SJSA1 (cell line): Measurements from ENCODE around the gene LIPF. TPM values are rescaled to one million over a fixed set of nuclear protein-coding genes. Genes with fewer than 3 reads are reported as not detected.

ENCODE experiments used
- DNase-seq, 2 experiments: peaks; one replicate each; pipeline ENCODE4 v3.0.0-alpha.2; 2015 to 2020; ENCODE audit warnings: low spot score in 2 of 2, low read depth in 1 of 2
- H3K27ac ChIP-seq: fragments of 250-450 bp; sonication (Bioruptor Pico); 2 replicates; pipeline ENCODE4 v1.5.1; 2020; ENCODE audit warnings: mild to moderate bottlenecking, moderate library complexity
- H3K27me3 ChIP-seq: fragments of 250-450 bp; sonication (Bioruptor Pico); replicated peaks from 2 replicates; pipeline ENCODE4 v1.5.1; 2020; ENCODE audit warnings: mild to moderate bottlenecking, moderate library complexity
- H3K36me3 ChIP-seq: fragments of 250-450 bp; sonication (Bioruptor Pico); 2 replicates; pipeline ENCODE4 v1.5.1; 2020; ENCODE audit warnings: mild to moderate bottlenecking
- H3K4me1 ChIP-seq: fragments of 250-450 bp; sonication (Bioruptor Pico); replicated peaks from 2 replicates; pipeline ENCODE4 v1.6.1; 2021; ENCODE audit warnings: mild to moderate bottlenecking
- H3K4me3 ChIP-seq: fragments of 250-450 bp; sonication (Bioruptor Pico); 2 replicates; pipeline ENCODE4 v1.5.1; 2020; ENCODE audit warnings: mild to moderate bottlenecking
- H3K9me3 ChIP-seq: fragments of 250-450 bp; sonication (Bioruptor Pico); replicated peaks from 2 replicates; pipeline ENCODE4 v1.5.1; 2020; ENCODE audit warnings: mild to moderate bottlenecking
- total RNA-seq: library from RNA; depleted of rRNA; stranded (reverse); fragments of >200 nt; shearing (Covaris generic); gene quantifications from 2 replicates; pipeline ENCODE4 v1.2.3, GENCODE V29; 2014; rRNA removed

Gene LIPF, protein sequence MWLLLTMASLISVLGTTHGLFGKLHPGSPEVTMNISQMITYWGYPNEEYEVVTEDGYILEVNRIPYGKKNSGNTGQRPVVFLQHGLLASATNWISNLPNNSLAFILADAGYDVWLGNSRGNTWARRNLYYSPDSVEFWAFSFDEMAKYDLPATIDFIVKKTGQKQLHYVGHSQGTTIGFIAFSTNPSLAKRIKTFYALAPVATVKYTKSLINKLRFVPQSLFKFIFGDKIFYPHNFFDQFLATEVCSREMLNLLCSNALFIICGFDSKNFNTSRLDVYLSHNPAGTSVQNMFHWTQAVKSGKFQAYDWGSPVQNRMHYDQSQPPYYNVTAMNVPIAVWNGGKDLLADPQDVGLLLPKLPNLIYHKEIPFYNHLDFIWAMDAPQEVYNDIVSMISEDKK
- not detected in 2 replicates for total RNA-seq

DNA sequence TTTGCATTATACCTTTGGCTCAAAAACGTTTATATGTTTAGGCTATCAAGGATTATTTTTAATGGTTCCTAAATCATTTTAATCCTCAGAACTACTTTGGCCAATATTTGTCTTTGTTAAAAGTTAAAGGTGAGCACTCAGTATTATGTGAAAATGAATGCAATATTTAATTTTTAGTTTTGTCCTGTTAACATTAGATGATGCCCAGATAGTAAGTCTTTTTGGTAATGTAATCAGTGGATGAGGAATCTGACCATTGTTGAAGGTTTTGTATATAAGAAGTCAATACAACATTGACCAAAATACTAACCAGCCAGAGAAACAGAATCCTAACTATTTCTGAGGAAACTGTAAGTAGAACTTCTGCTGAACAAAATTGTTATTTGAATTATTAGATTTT lies at the start of gene LIPF:
Gene LIPF, plus strand, starts transcription at position 301 of the 400 bp plus-strand sequence. CDS start 2,856 bp downstream, outside the sequence.
- Histone ChIP-seq H3K36me3 (no peaks in the 10 kb centered on the region), H3K9me3 (no peaks in the 10 kb centered on the region), H3K27me3 (no peaks in the 10 kb centered on the region), H3K27ac (no peak within 1 kb of the TSS), H3K4me3 (no peak within 1 kb of the TSS), H3K4me1 (peaks cover 4% of the 10 kb centered on the region; the same call in 1 of the 2 replicates)
- DNase-seq, result no peak

DNA sequence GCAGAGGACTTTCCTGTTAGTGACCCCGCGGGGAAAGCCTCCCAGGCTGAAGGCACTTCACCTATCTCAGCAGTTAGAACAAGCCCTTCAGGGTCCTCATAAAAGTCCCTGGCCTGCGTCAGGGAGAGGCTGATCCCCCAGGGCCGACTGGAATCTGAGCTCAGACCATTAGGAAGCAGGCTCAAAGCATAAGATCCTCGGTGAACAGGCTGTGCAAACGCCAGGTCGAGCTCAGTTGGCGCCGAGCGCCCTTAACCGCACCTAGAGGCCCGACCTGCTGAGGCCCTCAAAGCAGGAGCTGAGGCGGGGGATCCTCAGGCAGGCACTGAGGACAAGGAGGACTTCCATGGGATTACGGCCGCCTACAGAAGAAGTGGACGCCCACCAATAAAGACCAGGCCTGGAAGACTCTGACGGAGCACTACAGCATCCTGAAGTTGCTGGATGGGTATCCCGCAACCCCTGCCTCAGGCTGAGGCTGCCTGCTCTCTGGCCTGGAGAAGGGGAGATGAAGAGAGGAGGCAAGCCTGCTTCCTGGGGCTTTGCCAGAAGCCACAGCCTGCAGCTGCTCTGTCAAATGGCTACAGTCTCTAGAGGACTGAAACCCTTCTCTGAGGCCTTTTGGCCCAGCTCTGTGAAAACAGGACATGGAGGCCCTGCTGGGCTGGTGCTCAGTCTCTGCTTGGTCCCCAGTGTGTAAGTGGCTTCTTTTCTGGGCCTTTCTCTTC lies 47.8 kb upstream of the LIPF start:
- no peaks in the 10 kb centered on the region for H3K9me3 ChIP-seq
- no peaks in the 10 kb centered on the region for H3K36me3 ChIP-seq
- no peak overlapping the region for H3K4me3 ChIP-seq
- no peak for DNase-seq
- H3K4me1 ChIP-seq, result no peaks in the 10 kb centered on the region
- H3K27me3 ChIP-seq, result no peaks in the 10 kb centered on the region
- no peak overlapping the region for H3K27ac ChIP-seq

DNA sequence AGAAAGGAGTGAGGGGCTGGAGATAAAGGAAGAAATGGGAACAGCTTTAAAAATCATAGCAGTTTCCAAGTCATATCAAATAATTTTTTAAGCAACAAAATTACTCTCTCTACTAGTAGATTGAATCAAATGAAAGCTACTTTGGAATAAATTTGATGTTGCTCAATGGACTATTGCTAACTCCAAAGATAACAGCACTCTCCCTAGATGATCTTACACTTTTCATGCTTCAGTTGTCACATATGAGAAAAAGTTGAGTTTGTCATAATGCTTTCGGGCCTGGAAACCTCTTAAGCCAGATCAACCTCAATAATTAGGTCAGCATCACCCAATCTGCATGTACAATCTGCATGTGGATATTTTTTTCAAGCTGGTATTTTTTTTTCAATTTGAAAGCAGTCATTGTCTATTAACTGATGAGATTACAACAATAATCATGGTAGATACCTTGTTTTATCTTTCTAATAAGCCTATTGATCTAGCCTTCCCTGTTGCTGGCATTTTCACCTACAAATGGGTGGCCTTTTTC lies 46.4 kb upstream of the LIPF start:
- no peaks in the 10 kb centered on the region for H3K27me3 ChIP-seq
- no peak for DNase-seq
- no peaks in the 10 kb centered on the region for H3K9me3 ChIP-seq
- no peak overlapping the region for H3K4me3 ChIP-seq
- H3K4me1 ChIP-seq, result no peaks in the 10 kb centered on the region
- H3K27ac ChIP-seq, result no peak overlapping the region
- H3K36me3 ChIP-seq, result no peaks in the 10 kb centered on the region

DNA sequence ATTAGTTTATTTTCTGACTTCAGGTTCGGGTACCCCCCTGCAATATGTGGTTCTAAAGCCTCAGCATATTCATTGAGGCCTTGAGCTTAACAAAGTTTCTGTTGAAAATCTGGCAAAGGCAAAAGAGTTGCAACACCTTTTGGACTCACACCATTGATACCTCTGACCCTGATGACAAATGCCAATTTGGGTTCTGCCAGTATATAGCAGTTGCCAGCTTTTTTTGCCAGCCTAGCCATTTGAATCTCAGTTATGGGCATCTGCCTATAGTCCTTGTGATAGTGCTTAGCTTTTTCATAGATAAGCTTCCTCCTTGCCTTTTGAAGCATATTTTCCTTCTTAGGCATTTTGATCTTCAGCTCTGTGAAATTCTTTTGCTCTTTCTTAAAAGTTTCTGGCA lies 45.7 kb upstream of the LIPF start:
- Histone ChIP-seq H3K4me1 (no peaks in the 10 kb centered on the region), H3K4me3 (no peak overlapping the region)

DNA sequence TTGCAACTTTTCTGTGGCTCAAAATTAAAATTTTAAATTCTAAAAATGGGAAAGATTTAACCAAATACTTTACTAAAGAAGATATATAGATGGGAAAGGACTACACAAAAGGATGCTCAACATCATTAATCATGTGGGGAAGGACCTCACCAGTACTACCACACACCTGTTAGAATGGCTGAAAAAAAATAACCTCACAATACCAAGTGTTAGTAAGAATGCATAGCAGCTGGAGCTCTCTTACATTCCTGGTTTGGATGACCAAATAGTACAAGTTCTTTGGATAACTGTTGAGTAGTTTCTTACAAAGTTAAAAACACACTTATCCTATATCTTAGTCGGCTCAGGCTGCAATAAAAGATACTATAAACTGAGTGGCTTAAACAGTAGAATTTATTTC lies 43.8 kb upstream of the LIPF start:
- Histone ChIP-seq H3K36me3 (no peaks in the 10 kb centered on the region), H3K9me3 (no peaks in the 10 kb centered on the region), H3K27ac (no peak overlapping the region), H3K4me1 (no peaks in the 10 kb centered on the region), H3K27me3 (no peaks in the 10 kb centered on the region), H3K4me3 (no peak overlapping the region)
- DNase-seq, result no peak

More for the DNA sequence above, 45.7 kb upstream of the LIPF start:
- Histone ChIP-seq H3K27ac (no peak overlapping the region), H3K9me3 (no peaks in the 10 kb centered on the region), H3K36me3 (no peaks in the 10 kb centered on the region), H3K27me3 (no peaks in the 10 kb centered on the region)
- no peak for DNase-seq

DNA sequence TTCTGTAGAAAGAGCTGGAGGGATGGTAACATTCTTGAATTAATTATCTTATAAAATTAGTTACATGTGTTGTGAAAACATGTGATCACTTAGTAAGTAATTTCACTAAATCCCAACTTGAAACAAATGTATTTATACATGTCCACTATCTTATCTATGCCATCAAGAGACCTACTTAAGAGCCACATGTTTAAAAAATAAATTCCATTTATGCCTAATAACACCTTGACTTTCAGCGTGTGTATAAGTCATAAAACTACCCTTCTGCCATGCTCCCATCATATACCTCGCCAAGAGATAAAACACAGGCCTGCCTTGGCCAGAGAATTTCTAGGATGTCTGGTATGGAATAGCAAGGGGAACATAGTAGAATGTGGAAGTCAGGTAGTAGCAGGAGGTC lies 40.4 kb upstream of the LIPF start:
- no peak for DNase-seq
- H3K9me3 ChIP-seq, result no peaks in the 10 kb centered on the region
- H3K27me3 ChIP-seq, result no peaks in the 10 kb centered on the region
- no peak overlapping the region for H3K4me3 ChIP-seq
- H3K4me1 ChIP-seq, result no peaks in the 10 kb centered on the region
- H3K27ac ChIP-seq, result no peak overlapping the region
- no peaks in the 10 kb centered on the region for H3K36me3 ChIP-seq

DNA sequence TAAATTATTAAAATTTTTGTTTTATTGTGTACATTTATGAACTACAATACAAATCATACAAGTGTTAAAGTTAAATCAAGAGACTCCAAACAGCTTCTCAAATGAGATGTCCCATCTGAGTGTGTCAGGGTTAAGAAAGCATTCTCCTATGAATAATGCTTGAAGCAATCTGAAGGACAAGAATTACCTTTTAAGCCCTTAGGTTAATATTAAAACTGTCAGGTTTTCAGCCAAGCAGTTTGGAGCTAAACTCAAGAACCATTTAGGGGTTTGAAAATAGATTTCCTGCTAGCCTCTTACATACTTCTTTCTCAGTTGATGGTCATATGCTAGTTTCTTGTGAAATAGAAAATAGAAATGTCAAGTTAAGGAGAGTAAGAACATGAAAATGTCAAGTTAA lies 39.4 kb upstream of the LIPF start:
- no peak for DNase-seq
- Histone ChIP-seq H3K36me3 (no peaks in the 10 kb centered on the region), H3K27ac (no peak overlapping the region), H3K4me3 (no peak overlapping the region), H3K4me1 (no peaks in the 10 kb centered on the region), H3K27me3 (no peaks in the 10 kb centered on the region), H3K9me3 (no peaks in the 10 kb centered on the region)

DNA sequence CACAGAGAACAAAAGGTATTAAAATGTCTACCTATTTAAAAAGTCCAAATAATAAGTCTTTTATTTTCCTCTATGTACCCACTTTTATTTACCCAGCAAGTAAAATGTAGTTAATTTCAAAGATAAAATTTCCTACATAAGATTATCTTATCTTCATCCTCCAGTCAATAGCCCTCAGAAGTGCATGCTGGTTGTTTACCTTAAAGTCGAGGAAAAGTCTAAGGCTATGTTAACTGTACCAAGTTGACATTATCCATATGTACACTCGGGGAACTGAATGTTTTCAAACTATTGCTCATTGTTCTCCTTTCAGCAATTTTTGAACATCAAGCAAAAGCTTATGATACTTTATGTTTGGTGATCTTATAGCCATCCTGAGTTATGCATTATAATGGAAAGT lies 24.1 kb upstream of the LIPF start:
- DNase-seq, result no peak
- Histone ChIP-seq H3K9me3 (no peaks in the 10 kb centered on the region), H3K4me3 (no peak overlapping the region), H3K27ac (no peak overlapping the region), H3K36me3 (no peaks in the 10 kb centered on the region), H3K27me3 (no peaks in the 10 kb centered on the region), H3K4me1 (no peaks in the 10 kb centered on the region)

DNA sequence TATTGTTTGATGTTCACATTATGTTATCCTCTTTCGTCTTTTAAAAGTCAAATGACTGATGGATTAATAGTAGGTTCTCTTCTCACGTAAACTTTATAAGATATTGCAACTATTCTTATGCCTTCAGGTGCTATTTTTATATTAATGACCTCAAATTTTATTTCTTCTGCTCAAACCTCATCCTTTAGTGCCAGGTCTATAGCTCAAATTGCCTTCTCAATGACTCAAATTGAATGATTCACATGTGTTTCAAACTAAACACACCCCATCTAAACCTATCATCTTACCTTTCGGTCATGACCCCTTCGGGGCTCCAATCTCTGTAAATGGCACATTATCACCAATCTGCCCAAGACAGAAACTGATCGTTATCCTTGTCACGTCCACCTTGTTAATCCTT lies 22.0 kb upstream of the LIPF start:
- Histone ChIP-seq H3K4me1 (no peaks in the 10 kb centered on the region), H3K4me3 (no peak overlapping the region), H3K27me3 (no peaks in the 10 kb centered on the region), H3K36me3 (no peaks in the 10 kb centered on the region), H3K27ac (no peak overlapping the region), H3K9me3 (no peaks in the 10 kb centered on the region)
- DNase-seq, result no peak

DNA sequence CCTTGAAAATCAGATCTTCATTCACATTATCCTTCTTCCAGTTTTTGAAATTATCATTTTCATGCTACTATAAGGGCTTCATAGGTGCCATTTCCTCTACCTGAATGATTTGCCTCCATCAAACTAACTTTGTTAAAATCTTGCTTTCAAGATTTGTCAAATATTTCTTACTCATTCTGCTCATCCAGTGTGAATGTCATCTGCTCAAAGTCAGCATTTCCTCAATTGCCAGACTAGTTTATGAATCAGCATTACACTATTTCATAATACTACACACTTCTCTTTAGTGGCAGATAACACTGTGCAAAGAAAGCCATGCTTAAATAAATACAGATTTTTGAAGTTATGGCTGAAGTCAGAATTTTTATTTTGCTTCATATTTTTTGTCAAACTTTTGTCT lies 21.3 kb upstream of the LIPF start:
- no peaks in the 10 kb centered on the region for H3K27me3 ChIP-seq
- DNase-seq, result no peak

DNA sequence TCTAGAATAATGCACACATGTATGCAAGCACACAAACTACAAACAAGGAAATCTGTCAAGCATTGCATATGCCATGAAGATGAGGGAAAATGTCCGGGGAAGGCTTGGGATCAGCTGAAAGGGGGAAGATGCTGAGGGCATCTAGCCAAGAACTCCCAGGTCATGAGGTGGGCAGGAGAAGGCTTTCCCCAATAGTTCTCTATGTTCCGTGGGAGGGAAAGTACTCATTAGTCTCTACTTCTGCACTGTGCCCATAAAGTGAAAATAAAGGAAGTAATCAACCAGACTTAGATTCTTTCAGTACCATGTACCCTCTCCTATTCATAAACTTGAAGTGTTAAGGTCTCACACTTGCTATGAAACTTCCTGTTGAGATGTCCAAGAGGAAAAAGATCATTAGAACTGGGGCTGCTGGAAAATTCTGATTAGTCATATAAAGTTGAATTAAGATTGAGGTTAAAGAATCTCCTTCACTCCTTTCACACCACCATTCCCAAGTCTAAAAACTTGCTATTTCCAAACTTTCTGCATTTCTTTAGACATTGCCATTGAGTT lies 17.1 kb upstream of the LIPF start:
- no peak for DNase-seq
- Histone ChIP-seq H3K4me1 (peaks cover 14% of the 10 kb centered on the region), H3K27me3 (no peaks in the 10 kb centered on the region), H3K36me3 (no peaks in the 10 kb centered on the region), H3K9me3 (no peaks in the 10 kb centered on the region), H3K4me3 (no peak overlapping the region), H3K27ac (no peak overlapping the region)

More for the DNA sequence above, 21.3 kb upstream of the LIPF start:
- Histone ChIP-seq H3K36me3 (no peaks in the 10 kb centered on the region), H3K9me3 (no peaks in the 10 kb centered on the region), H3K27ac (no peak overlapping the region), H3K4me1 (no peaks in the 10 kb centered on the region), H3K4me3 (no peak overlapping the region)

DNA sequence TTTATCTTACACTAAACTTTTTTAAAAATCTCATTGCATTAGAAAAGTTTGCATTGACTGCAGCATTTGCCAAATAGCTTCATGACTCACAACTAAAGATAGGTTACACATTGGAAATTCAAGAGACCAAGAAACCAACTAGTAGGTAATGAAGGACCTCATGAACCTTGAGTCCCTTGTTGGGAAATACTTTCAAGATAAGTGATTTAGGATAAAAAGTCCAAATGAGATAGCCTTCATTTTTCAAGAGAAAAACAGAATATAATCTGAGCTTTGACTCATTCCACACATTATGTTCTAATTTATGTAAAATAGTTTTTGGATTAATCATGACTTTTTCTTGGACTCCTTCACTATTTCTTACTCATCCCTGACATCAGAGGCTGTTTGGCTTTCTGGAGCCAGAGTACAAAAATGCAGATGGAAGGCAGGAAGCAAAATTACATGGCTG lies 13.1 kb upstream of the LIPF start:
- DNase-seq, result peak; percentile 41 to 52
- no peaks in the 10 kb centered on the region for H3K36me3 ChIP-seq

DNA sequence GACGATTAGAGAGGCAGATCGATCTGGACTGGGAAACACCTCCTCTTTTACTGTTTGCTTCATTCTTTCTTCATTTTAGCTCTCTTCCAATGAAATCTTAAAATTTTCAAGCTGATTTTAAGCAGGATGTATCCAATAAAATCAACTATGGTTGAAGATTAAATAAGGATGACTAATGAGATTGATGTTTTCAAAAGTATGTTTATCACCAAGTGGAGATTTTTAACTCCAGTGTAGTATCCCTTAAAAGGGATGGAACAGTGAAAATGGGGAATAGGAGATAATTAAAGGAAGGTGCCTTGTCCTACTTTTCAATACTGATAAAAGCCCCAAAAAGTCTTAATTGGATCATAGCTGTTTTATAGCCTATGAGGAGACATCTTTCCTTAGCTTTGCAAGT lies 11.6 kb upstream of the LIPF start:
- Histone ChIP-seq H3K36me3 (no peaks in the 10 kb centered on the region), H3K4me3 (no peak overlapping the region), H3K27me3 (no peaks in the 10 kb centered on the region), H3K27ac (no peak overlapping the region), H3K4me1 (peaks cover 23% of the 10 kb centered on the region), H3K9me3 (no peaks in the 10 kb centered on the region)
- peak in 1 of 2 experiments; percentile 5 for DNase-seq

More for the DNA sequence above, 13.1 kb upstream of the LIPF start:
- Histone ChIP-seq H3K27me3 (no peaks in the 10 kb centered on the region), H3K4me3 (no peak overlapping the region), H3K9me3 (no peaks in the 10 kb centered on the region), H3K27ac (peak overlapping the region; percentile 56), H3K4me1 (peaks cover 23% of the 10 kb centered on the region)

DNA sequence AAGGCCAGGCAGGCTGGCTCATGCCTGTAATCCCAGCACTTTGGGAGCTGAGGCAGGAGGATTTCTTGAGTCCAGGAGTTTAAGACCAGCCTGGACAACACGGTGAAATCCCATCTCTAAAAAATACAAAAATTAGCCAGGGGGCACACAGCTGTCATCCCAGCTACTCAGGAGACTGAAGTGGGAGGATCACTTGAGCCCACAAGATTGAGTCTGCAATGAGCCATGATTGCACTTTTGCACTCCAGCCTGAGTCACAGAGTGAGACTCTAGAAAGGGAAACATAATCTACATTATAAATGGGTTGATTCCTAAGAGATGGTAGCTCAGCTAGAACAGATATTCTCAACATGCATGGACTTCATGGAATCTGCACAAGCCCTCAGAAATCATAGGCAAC lies 6.3 kb upstream of the LIPF start:
- no peak for DNase-seq
- Histone ChIP-seq H3K4me3 (no peak overlapping the region), H3K36me3 (no peaks in the 10 kb centered on the region), H3K4me1 (peaks cover 5% of the 10 kb centered on the region; the same call in 1 of the 2 replicates), H3K9me3 (no peaks in the 10 kb centered on the region), H3K27me3 (no peaks in the 10 kb centered on the region), H3K27ac (no peak overlapping the region)
